Fibroblast of skin of abdomen (primary cell): ENCODE data around the gene SPTBN4.
"Not testable (repeated sequence)": the region's sequence is repeated elsewhere in the genome, so short reads cannot be mapped to it uniquely, and the experiment has no call there.

Experiments used
- DNase-seq: peaks from one replicate; pipeline ENCODE4 v3.0.0-alpha.2; 2013

SPTBN4 gene

DNA sequence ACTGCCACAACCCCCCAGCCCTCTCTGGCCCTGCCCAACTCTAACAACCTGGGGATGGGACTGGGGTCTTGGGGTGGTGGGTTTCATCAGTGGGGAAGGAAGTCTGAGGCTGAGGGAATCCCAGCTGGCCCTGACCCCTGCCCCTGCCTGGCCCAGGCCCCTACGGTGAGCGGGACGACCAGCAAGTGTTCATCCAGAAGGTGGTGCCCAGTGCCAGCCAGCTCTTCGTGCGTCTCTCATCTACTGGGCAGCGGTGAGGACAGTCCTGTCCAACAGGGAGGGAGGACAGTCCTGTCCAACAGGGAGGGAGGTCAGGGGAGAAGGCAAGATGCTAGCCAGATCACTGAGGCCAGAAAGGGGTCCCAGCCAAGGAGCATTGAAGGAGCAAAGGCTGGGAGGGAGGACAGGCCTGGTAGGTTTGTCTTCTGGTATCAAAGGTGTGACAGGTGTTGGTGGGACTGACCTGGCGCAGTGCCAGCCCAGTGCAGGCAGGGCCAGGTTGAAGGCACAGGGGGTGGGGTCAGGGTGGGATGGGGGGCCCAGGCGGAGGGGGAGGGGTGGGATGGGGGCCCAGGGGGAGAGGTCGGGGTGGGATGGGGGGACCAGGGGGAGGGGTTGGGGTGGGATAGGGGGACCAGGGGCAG lies 122.2 kb downstream of the SPTBN4 start:
- no peak for DNase-seq

DNA sequence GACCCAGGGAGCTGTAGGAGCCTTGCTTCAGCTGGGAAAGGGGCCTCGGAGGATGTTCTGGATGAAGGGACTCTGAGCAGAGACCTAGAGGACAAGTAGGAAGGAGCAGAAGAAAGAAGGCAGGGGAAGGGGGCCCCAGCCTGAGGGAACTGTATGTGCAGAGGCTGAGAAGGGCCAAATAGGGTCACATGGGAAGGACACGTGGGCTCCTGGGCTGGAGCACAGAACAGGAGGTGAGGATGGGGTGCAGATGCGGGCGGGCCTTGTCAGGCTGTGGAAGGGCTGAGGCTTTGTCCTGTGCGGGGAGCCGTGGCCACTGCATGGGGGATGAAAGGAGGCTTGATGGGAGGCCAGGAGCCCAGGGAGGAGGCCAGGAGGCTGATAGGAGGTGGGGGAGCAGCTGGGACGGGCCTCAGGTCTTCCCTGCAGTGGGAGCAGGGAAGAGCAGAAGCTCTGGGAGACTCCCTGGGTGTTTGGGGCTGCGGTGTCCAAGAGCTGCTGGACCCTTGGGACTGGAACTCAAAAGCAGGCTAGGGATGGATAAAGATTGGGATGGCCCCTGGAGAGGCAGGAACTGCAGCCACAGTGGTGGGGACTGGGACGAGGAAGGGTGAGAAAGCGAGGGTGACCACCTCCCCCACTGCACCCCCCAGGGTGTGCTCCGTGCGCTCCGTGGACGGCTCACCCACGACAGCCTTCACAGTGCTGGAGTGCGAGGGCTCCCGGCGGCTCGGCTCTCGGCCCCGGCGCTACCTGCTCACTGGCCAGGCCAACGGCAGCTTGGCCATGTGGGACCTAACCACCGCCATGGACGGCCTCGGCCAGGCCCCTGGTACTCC lies 123.0 kb downstream of the SPTBN4 start:
- no peak for DNase-seq

DNA sequence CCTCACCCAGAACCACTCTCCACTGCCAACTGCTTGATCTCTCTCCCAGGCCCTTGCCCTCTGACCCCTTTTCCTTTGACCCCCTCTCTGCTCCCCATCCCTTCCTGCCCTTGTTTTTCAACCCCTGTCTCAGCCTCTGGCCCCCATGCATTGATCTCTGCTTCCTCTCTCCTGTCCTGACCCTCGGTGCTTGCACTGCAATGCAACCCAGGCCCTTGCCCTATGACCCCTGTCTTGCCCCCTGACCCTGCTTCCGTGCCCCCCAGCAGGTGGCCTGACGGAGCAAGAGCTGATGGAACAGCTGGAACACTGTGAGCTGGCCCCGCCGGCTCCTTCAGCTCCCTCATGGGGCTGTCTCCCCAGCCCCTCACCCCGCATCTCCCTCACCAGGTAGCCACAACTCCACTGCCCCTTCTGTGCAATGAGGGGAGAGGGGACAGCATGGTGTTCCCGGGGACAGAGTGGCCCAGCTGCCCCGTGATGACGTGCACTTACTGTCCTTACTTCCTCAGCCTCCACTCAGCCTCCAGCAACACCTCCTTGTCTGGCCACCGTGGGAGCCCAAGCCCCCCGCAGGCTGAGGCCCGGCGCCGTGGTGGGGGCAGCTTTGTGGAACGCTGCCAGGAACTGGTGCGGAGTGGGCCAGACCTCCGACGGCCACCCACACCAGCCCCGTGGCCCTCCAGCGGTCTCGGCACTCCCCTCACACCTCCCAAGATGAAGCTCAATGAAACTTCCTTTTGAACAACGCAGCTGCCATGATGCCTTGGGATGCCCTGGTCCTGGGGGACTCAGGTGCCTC lies 123.9 kb downstream of the SPTBN4 start:
- DNase-seq: no peak

DNA sequence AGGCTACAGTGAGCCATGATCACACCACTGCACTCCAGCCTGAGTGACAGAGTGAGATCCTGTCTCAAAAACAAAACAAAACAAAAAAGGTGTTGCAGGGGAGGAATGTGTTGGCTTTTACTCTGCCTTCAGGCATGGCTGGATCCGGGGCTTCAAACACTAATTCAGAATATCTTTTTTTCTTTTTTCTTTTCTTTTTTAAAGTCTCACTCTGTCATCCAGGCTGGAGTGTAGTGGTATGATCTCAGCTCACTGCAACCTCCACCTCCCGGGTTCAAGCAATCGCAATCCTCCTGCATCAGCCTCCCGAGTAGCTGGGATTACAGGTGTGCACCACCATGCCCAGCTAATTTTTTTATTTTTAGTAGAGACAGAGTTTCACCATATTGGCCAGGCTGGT lies 124.9 kb downstream of the SPTBN4 start:
- not testable (repeated sequence) for DNase-seq

DNA sequence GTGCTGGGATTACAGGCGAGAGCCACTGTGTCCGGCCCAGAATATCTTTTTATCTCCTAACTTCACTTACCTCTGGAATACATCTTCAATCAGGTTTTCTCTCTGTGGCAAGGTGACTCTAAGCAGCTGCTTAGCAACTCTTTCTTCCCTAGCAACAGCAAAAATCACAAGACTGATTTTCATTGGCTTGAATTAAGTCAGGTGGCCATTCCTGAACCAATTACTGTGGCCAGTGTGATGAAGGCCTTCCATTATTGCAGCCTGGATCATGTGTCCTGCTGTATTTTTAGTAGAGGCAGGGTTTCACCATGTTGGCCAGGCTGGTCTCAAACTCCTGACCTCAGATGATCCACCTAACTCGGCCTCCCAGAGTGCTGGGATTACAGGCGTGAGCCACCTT lies 125.4 kb downstream of the SPTBN4 start:
- DNase-seq: no peak

DNA sequence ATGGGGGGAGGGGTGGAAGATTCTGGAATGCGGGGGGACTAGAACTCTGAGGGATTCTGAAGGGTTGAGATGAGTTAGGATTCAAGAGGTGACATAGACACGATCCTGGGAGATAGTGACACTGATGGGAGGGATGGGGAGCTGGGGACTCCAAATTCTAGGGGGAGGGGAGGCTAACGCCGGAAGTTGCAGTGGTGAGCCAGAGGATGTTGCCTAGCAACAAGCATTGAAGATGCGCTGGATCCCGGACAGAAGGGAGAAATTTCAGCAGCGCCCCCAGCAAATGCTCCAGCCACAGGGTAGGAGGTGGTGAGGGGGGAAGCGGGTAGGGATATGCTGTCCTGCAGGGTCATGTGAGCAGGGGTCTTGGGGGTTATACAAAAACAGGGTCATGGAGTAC lies 127.5 kb downstream of the SPTBN4 start:
- DNase-seq: no peak

DNA sequence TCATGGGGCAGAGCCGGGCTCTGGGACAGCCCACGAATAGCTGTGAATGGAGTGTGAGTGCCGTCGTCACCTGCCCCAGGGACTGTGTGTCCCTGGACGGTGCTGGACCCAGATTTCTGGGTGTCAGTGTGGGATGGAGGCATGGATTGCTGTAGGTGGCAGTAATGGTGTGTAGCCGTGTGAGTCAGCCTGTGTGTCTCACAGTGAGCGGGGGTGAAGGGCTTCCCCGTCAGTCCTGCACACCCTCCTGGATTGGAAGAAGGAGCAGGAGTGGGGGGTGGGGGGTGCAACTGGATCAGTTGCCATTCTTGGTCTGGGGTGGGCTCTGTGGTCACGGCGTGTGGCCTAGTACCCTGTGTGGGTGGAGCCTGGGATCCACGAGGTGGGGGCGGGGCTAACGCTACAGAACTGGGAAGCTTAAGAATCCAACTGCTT lies 127.9 kb downstream of the SPTBN4 start:
- peak; percentile 63 for DNase-seq

DNA sequence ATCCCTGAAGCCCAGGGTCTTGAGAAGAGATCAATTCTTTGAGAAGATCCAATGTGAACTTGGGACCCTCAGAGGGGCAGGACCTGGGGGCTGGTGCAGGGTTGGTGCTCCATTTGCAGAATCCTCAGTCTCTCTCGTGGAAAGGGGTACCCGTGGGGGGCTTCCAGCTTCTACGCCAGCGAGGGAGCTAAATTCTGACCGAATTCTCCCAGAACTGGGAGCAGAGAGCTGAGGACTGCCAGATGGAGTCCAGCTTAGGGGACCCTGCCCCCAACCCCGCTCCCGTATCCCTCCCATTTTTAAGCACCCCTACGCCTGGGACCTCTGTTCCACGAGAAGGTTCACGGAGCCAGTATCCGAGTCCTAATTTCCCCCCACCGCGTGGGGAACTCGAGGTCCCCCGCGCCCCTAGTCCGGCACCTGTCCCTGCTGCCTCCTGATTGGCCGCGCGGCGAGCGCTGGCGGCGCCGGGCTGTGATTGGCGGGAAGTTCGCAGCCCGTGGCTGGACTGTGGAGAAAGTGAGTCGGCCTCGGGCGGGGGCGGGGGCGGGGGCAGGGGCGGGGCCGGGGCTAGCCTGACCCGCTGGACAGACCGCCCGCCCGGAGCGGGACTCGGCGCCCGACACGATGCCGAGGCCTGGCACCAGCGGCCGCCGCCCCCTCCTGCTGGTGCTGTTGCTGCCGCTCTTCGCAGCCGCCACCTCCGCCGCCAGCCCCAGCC lies 130.0 kb downstream of the SPTBN4 start:
- DNase-seq: no peak

DNA sequence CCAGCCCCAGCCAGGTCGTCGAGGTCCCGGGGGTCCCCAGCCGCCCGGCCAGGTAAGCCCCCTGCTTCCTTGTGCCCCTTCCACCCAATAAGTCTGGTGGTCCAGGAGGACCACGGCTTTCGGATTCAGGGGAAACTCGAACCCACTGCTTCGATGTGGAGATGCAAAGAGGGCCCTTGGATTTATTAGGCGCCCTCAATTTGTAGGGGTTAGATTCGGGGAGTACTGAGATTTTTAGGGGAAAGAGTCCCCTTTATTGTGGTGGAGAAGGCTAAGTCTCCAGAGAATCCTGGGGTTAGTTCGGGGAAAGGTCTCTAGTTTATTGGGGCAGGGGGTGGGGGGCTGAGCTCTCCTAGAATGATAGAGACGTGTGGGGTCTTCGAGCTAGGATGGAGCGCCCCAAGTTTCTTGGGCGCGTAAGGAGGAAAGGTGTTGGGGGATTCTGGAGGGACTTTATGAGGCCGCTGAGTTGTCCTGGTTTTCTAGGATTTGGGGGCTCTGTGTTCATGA lies 130.6 kb downstream of the SPTBN4 start:
- DNase-seq: no peak

DNA sequence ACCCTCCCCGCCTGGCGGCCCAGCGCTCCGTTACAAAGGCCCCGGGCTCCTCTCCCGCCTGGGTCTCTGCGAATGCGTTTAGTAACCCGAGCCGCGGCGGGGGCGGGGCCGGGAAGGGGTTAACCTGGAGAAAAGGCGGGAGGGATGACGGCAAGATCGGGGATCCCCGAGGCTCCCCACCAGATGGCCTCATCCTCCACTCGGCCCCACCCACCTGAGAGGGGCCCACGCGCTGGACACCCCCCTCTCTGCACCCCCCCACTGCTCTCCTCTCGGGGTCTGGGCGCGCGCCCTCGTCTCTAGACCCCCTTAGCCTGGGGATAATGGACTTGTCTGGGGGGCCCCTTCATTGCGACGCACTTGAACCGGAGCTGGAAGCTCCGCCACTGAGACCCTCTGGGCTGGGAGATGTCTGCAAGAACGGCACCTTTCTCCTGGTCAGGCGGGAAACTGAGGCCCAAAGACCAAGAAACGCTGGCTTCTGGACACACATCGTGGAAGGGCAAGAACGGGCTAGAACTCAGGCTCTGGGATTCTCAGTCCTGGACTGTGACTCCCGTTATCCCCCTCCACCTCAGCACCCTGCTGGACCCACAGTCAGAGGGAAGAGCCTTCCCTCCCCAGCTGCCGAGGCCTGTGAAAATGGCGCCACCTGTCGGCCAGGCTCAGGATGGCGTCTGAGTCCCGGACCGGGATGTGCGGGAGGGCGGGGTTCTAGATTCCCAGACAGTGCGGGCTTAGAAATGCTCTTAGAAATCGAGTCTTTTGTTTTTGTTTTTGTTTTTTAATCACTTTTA lies 131.5 kb downstream of the SPTBN4 start:
- peak; percentile 90 for DNase-seq

DNA sequence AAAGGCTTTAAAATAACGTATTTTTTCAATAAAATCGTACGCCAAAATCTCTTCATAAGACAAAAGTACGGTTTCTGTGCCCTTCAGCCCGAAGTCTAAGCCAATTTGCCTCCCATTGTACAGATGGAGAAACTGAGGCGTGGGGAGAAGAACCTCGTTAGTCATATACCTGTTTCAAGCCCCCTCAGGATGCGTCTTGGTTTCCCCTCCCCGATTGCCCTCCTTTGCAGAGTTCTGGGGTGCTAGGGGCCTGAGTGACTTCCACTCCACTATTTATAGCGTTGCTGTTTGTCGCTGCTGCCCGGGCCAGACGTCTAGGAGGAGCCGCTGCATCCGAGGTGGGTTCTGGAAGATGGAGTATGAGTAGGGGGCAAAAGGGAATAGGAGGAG lies 132.1 kb downstream of the SPTBN4 start:
- no peak for DNase-seq

DNA sequence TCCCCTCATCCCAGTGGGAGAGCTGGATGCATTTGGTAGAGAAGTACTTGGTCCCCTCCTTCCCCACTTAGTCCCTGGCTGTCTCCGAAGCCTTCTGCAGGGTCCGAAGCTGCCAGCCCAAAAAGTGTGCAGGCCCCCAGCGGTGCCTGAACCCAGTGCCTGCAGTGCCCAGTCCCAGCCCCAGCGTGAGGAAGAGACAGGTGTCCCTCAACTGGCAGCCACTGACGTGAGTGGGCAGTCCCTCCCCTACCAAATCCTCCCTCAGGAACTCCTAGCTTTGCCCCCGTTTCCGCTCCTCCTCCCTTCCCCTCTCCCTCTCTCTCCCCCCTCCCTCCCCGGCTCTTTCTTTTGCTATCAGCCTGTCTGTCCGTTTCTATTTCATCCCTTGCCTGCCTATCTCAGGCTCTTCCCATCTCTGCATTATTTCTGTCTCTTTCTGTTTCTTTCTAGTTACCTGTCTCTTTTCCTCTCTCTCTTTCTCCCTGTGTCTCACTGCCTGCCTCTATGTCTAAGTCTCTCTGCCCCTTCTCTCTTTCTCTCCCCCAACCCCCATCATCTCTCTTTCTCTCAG lies 132.6 kb downstream of the SPTBN4 start:
- no peak for DNase-seq

DNA sequence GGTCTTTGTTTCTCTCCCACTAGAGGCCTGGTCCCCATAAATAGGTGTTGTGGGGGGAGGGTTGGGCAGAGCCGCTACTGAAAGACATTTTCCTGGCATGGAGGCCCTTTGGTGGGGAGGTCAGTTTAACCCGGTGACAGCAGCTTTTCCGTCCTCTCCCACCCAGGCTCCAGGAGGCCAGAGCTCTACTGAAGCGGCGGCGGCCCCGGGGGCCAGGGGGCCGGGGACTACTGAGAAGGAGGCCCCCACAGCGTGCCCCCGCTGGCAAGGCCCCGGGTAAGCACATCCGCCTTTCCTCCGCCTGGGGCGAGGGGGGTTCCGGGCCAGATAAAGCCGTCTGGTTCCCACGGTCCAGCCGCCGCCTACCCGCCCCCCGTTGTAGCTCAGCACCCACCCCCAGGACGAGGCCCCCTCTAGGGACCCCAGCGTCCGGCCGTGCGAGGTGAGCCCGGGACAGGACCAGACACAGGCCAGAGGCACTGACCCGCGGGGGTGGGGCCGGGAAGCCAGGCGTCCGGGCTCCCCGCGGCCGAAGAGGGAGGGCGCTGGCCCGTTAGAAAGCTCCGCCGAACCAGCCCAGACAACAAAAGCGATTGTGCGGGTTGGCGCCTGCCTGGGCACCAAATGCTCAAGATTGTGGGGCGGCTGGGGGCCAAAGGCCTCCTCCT lies 133.2 kb downstream of the SPTBN4 start:
- DNase-seq: no peak

DNA sequence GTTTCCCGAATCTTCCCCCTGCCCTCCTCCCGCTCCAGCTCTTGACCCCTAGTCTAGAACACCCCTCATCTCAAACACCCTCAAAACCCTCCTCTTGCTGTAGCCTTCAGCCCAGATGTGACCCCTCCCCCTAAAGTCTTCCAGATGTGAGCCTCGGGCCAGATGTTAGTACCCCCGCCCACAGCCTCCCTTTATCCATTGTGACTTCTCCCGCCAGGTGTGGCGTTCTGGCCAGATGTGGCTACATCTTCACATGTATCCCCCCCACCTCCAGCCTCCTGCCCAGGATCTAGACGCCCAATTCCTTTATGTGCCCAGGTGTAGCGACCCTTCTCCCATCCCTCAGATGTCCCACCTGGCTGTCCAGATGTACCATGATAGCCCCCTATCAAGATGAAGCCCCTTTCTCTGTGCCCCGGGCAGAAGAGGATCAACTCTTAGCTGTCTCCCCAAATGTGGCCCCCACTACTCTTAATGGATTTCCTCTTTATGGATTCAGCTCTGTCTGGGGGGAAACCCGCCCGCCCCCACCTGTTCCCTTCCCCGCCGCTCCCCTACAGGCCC lies 133.9 kb downstream of the SPTBN4 start:
- DNase-seq: no peak

DNA sequence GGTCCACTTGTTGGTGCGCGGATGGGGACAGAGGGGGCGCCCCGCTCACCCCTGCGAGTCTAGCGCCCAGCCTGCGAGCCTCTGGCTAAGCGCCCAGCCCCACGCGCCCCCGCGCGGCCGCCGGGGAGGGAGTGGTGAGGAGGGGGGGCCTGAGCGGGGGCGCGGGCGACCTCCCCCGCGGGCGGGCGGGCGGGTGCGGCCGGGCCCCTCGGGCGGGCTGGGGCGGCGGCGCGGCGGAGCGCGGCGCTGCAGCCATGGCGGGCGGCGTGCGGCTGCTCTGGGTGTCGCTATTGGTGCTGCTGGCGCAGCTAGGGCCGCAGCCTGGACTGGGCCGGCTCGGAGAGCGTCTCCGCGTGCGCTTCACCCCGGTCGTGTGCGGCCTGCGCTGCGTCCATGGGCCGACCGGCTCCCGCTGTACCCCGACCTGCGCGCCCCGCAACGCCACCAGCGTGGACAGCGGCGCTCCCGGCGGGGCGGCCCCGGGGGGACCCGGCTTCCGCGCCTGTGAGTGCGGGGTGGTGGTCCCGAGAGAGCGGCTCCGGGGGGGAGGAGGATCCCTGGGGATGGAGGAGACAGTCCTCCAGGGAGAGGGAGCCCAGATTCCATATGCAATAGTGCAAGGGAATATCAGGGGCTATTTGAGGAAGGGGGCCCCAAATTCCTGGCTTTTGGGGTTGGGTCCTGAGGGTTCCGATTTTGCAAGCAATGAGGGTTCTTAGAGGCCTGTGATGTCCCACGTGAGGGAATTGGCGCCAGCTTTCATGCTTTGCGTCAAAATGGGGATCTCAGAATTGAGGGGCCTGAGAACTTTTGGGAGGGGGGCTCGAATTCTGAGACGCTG lies 134.6 kb downstream of the SPTBN4 start, which contains the start of gene LTBP4:
TSS of gene LTBP4 (plus strand) at position 236 of the 841 bp plus-strand sequence. CDS start at position 255, 19 bp downstream.
- DNase-seq: no peak

DNA sequence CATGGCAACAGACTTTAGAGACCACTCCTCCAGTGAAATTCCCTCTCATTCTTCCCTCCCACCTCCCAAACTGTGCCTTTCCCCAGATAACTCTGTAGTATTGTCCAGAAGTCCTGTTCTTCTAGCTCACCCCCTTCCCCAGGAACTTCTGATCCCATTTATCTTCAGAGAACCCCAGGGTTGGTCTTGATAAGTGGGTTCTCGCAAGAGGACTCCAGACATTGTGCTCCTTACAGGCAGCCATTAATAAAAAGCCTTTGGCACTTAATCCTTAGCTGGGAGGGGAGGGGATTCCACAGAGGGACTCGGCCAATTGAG lies 136.2 kb downstream of the SPTBN4 start:
- DNase-seq: no peak

DNA sequence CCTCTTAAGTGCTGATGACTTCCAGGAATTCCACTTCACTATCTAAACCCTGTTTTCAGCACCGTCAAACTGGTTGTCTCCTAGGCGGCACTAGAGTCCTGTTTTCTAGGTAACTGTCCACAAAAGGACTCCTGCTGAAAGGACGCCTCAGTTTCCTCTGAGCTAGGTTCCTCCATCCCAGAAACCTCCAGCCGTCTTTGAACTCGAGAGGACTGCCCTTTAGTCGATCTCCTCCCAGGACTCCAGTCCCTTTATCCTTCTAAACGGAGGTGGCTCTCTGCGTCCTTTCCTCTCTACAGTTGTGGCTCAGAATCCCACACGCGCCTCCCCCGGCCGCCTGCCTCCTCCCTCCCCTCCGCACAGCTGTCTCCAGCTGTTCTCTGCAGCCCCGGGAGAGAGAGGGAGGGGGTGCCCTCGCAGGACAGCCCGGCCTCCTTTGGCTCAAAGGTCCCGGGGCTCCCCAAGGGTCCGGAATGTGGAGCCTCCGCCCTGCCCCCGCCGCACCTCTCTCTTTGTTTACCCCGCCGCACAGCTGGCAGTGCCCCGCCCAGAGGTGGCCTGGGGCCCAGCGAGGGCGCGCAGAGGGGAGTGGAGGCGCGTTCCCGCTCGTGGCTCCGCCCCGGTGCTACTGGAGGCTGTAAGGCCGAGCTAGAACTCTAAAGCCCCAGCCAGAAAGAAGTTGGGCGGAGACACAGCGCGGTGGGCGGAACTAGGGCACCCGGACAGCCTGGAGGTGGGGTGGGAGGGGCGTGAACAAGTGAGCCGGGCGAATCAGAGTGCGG lies 136.8 kb downstream of the SPTBN4 start:
- peak; percentile 88 for DNase-seq

DNA sequence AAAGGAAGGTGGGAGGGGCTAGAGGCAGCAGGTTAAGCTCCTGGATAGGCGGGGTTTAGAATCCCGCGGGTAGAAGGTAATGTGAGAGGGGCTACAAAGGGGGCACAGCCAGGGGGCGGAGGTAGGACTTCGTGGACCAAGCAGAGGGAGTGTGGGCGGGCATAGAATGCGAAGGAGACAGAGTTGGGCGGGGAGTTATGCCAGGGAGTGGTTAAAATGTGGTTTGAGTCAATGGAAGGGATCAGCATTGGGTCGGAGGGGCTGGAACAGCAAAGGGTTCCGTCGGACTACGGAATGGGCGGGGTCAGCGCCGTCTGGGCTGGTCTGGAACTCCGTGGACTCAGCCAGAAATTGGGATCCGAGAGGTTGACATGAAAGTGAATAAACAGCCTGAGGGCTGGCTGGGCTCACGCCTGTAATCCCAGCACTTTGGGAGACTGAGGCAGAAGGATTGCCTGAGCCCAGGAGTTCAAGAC lies 137.4 kb downstream of the SPTBN4 start:
- DNase-seq: no peak
